Measurements from ENCODE around the gene CDH8.

- TF ChIP-seq NR2C2 (CRISPR knock-in tag; IDR thresholded peaks at IDR 0.05) = no peak
- TF ChIP-seq CTCF (IDR thresholded peaks at IDR 0.05) = no peak
- TF ChIP-seq USF2 (CRISPR knock-in tag; IDR thresholded peaks at IDR 0.05) = no peak
- no peak for TF ChIP-seq GABPB1 (CRISPR knock-in tag; IDR thresholded peaks at IDR 0.05)
- TF ChIP-seq ZNF512 (CRISPR knock-in tag; IDR thresholded peaks at IDR 0.05; ENCODE audit: borderline replicate concordance) = no peak
- no peak for TF ChIP-seq NR1H2 (CRISPR knock-in tag; IDR thresholded peaks at IDR 0.05)
- no peak for TF ChIP-seq ZSCAN18 (CRISPR knock-in tag; IDR thresholded peaks at IDR 0.05)
- TF ChIP-seq JUN (CRISPR knock-in tag; IDR thresholded peaks at IDR 0.05) = no peak
- no peak for TF ChIP-seq TEAD4 (CRISPR knock-in tag; IDR thresholded peaks at IDR 0.05)
Measured at GRCh38 chr16:62038225-62038624, 2.0 kb upstream of the CDH8 start.
